ENCODE data around the gene CLCNKA. TPM values are rescaled to one million over a fixed set of nuclear protein-coding genes. Genes with fewer than 3 reads are reported as not detected.

Gene CLCNKA
- polyA plus RNA-seq, 3 donors: 13.0 to 21.6 (median 18.1) TPM

GRCh38 chr1:16077406-16078245 lies 55.8 kb downstream of the CLCNKA start:
- DNase-seq: no peak

GRCh38 chr1:16078925-16079656 lies 57.3 kb downstream of the CLCNKA start:
- peak; percentile 82 for DNase-seq

GRCh38 chr1:16080422-16081150 lies 58.8 kb downstream of the CLCNKA start:
- DNase-seq: no peak

GRCh38 chr1:16081636-16082035 lies 59.8 kb downstream of the CLCNKA start:
- DNase-seq: no peak

- DNase-seq: no peak
Observed at GRCh38 chr1:16082283-16083038, 60.6 kb downstream of the CLCNKA start.

GRCh38 chr1:16083486-16083885 lies 61.6 kb downstream of the CLCNKA start:
- DNase-seq: no peak

Other genes with a start within 250 kb of the CLCNKA start
- gene UQCRHL, start 214.4 kb upstream of the CLCNKA start, polyA plus RNA-seq (ENCODE audit: insufficient read length in 3 of 3): 1 to 10 TPM; 1.1 to 2.7 (median 2.5) TPM
- 10 to 100 TPM; 57.4 to 68.0 (median 67.3) TPM for gene SPEN, start 174.3 kb upstream of the CLCNKA start, polyA plus RNA-seq (ENCODE audit: insufficient read length in 3 of 3)
- gene ZBTB17, start 45.9 kb upstream of the CLCNKA start, polyA plus RNA-seq (ENCODE audit: insufficient read length in 3 of 3): 10 to 100 TPM; 35.5 to 38.4 (median 36.6) TPM
- under 1 TPM; 0.07 to 0.22 (median 0.19) TPM for gene SRARP, start 17.8 kb upstream of the CLCNKA start, polyA plus RNA-seq (ENCODE audit: insufficient read length in 3 of 3)
- 1 to 10 TPM; 3.0 to 6.1 (median 4.9) TPM for gene HSPB7, start 4.0 kb upstream of the CLCNKA start, polyA plus RNA-seq (ENCODE audit: insufficient read length in 3 of 3)
- 10 to 100 TPM; 29.4 to 65.5 (median 49.9) TPM for gene CLCNKB, start 21.7 kb downstream of the CLCNKA start, polyA plus RNA-seq (ENCODE audit: insufficient read length in 3 of 3)
- 1 to 10 TPM; 1.6 to 3.4 (median 2.4) TPM for gene FAM131C, start 51.6 kb downstream of the CLCNKA start, polyA plus RNA-seq (ENCODE audit: insufficient read length in 3 of 3)
- 10 to 100 TPM; 19.1 to 19.9 (median 19.2) TPM for gene EPHA2, start 134.0 kb downstream of the CLCNKA start, polyA plus RNA-seq (ENCODE audit: insufficient read length in 3 of 3)
- 10 to 100 TPM; 22.8 to 28.3 (median 26.5) TPM for gene ARHGEF19, start 190.6 kb downstream of the CLCNKA start, polyA plus RNA-seq (ENCODE audit: insufficient read length in 3 of 3)
- 1 to 10 TPM; 5.3 to 6.3 (median 5.9) TPM for gene CPLANE2, start 215.1 kb downstream of the CLCNKA start, polyA plus RNA-seq (ENCODE audit: insufficient read length in 3 of 3)